GM10847 (cell line): ENCODE results near the gene RALGPS1.

Source experiments
- POLR2A ChIP-seq: IDR thresholded peaks from 2 replicates; pipeline ENCODE4 v1.6.1; 2011; ENCODE audit not compliant: insufficient read length; ENCODE audit errors: extremely low read depth

RALGPS1 gene

DNA sequence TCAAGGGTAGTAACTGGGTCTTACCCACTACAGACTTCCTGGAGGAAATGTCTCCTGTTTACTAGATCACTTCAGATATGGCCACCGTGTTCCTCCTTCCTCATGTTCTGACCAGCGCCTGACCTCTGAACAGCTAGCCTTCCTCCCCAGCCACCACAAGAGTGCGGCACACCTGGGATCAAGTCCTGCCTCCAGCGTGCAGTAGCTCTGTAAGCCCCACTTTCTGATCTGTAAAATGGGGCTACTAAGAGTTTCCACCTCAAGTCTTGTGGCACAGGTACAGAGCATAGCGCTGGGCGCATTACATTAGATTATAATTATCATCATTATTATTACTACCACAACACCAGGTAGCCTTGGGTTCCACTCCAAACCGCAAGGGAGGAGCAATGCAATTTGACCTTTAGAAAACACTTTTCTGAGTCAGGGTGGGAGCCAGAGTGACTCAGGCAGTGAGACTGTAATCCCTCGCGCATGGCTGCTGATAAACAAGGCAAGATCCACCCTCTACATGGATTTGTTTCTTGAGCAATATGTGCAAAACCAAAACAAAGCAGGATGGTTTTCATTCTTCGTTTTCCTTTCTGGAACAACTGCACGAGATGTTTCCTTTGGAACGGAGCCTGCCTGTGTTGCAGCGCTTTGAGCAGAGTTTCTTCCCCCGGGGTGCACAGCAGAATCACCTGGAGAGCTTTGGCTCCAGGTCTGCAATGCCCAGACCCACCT lies 272.8 kb downstream of the RALGPS1 start:
- TF ChIP-seq POLR2A = no peak

DNA sequence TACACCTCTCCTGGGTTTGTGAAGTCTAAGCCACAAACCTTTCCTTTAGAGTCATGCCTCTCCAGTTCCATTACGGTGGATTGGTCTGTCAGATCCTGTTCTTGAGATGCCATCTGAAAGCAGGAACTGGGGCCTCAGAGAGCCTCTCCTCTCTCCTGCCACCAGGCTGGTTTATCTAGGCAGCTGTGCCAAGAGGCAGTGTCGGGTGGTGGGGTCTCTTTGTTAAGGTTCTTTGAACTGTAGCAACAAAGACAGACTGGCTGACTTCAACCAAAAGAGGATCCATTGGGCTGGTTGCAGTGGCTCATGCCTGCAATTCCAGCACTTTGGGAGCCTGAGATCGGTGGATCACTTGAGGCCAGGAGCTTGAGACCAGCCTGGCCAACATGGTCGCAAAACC lies 273.8 kb downstream of the RALGPS1 start:
- no peak for TF ChIP-seq POLR2A

DNA sequence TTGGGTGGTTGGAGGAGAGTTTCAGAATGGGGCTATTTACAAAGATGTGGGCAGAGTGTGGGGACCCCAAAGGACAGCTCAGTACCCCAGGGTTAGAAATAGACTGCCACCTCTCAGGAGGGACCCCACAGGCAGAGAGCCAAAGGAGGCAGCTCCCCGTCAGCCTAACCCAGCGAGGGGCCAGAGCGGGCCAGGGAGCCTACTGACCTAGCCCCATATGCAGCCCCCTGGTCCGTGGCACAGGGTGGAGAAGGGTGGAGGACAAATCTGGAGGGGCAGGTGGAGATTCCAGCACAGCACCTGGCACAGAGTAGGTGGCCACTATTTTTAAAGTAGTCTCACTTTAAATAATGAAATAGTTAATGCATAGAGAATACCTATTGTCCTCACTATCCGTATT lies 275.0 kb downstream of the RALGPS1 start:
- no peak for TF ChIP-seq POLR2A

DNA sequence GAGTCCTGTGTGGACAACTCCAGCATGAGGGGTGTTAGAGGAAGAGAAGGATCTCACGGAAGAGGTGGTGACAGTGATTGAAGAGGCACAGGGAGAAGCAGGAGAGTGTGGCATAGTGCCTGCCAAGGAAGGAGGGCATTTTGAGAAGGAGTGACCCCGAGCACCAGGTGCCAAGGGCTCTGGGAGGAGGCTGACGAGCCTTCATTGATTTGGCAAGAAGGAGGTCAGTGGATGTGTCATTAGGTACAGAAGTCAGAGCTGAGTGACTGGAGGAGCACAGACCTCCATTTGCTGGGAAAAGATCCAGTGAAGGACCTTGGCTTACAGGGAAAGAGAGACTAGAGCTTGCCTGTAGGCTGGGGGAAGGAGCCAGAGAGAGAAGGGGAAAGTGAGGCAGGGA lies 278.2 kb downstream of the RALGPS1 start:
- TF ChIP-seq POLR2A = no peak

DNA sequence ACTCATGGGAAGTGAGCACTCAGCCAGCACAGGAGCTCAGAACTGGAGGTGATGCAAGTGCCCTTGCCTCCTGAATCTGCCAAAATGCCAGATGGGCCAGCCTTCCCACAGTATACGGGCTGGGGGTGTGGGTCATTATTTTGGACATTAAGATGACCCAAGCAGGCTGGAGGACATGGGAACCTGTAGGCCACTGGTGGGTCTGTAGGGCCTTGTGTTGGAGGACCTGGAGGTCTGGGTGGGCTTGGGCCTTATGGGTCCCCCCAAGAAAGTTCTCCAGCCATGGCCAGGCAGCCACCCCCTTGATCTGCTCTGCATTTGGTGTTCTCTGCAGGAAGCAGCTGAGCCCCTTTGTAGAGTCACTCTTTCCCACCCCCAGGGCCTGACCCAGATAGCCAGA lies 278.9 kb downstream of the RALGPS1 start:
- no peak for TF ChIP-seq POLR2A

DNA sequence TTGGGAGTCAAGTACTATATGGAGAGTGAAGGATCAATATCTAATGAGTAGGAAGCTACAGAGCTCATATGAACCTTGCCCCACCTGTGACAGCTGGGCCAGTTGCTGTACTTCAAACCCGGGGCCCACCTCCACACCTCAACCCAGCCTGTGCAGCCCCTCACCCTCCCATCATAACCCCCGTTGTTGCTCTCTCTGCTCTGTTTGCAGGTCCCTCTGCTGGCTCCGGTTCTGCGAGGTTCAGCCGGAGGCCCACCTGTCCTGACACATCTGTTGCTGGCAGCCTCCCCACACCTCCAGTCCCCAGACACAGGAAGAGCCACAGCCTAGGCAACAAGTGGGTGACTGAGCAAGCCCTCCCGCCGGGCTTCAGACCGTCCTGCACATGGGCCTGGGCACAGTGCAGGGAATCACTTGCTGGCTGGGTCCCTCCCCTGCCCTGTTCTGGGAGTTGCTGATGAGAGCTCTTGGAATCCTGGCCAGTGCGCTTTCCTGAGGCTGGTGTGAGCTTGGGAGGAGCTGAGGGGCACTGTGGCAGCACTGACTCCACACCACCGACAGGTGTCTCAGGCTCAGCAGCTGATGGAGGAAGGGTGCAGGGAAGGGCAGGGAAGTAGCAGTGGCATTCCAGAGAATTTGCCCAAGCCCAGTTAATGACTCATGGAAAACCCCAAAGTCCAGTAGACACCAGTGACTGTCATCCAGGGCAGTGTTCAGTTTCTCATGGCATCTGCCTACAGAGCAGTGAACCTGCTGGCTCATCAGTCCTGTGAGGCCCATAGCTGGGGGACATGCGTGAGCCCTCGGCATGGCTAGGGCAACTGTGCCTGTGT lies 280.5 kb downstream of the RALGPS1 start:
- TF ChIP-seq POLR2A = no peak

DNA sequence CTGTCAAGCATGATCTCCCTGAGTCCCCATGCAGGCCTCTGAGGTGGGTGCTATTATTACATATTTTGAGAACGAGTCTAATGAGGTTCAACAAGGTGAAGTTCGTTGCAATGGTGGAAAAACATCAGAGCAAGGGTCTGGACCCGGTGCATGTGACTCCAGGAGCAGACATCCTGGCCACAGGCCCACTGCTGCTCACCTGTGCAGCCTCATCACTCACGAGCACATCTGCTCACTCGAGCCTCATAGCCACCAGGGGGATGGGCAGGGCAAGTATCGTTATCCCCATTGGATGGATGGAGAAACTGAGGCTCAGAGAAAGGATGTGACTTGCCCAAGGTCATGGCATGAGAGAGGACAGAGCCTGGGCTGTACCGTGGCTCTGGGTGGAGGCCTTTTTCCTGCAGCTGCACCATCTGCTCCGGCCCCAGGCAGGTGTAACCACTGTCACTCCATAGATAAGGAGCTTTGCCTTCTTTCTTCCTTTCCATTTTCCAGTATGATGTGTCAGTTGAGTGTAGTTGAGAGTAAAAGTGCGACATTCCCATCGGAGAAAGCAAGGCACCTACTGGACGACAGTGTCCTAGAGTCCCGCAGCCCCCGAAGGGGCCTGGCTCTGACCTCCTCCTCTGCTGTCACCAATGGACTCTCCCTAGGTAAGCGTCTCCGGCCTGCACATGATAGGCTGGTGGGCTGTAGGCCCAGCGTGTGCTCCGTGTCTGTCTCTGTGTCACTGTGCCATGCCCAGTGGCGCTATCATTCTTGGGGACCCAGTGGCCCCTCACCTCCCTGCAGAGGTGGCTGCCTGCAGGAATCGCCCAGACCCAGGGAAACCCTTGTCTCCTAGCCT lies 281.6 kb downstream of the RALGPS1 start:
- TF ChIP-seq POLR2A = no peak

DNA sequence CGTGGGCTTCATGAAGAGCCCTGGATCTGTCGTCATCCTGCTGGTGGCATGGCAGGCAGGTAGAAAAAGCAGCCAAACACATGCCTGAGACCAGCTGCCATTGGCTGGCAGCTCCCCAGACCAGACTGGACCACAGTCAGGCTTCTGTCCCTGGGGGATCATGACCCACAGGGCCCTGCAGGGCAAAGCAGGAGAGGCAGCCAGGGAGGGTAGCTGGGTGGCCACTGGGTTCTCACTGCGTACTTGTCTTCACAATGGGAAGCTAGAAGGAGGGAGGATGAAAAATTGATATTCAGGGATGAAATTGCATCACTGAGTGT lies 282.2 kb downstream of the RALGPS1 start:
- no peak for TF ChIP-seq POLR2A

DNA sequence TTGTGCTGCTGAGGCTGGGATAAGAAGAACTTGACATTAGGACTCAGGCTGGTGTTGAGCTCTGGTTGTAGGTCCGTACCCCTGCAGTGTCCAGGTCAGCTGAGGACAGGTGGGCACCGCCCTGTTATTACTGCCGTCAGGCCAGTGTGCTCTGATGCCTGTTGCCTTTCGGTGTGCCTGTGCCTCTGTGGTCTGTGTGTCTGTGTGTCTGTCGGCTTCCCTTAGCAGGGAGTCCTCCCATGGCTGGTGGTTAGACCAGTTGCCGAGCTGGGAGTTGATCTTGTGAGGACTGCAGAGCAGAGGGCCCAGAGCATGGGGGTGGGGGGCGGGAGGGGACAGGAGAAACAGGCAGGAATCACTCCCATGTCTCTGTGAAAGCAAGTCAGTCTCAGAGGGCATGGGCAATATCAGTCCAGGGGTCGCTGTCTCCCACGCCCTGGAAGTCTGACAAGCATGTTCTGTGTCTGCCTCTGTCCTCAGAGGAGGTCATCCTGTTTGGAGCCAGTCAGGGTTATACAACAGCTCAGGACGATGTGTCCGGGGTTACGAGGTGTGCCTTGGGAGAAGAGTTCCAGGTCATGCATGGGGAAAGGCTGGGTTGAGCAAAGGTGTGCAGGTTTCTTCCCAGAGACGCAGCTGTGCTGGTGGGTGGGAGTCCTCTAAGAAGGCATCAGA lies 282.7 kb downstream of the RALGPS1 start:
- no peak for TF ChIP-seq POLR2A

DNA sequence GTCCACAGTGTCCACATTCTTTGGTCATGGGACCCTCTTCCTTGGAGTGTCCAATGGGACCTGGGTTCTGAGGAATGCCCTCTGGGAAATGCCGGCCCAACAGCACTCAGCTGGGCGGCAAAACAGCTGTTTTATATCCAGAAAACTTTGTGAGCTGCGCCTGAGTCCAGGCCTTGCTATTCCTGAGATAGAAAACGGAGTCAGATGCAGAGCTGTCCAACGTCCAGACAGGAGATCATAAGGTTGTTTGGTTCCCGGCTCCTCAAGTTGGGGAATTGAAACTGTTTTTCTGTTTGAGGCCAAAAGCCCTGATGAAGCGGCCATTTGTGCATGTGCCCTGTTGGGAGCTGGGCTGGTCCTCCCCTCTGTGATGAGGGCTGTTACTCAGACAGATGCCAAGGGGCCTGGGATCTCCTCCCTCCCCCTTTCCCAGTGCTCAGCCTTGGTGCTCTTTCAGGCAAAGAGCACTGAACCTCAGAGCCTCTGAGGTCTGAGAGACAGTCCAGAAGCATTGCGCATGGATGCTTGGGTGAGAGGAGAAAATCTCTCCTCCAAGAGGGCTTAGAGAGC lies 283.4 kb downstream of the RALGPS1 start:
- TF ChIP-seq POLR2A = no peak

DNA sequence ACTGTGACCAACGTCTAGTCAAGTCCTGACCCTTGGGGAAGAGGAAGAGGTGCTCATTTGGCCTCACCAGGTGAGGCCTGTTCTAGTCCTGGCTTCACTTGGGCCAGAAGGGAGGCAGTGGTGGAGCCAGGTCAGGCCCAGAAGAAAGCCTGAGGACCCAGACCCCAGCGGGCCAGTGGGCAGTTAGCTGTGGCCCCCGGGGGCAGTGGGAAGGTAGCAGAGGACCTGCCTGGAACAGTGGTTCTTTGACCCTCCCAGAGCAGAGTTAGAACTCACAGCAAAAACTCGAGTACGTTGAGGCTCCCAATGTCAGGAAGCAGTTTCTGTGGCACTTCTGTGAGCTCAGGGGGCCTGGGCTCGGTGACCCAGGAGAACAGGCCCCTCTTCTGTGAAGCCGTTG lies 284.0 kb downstream of the RALGPS1 start:
- no peak for TF ChIP-seq POLR2A

DNA sequence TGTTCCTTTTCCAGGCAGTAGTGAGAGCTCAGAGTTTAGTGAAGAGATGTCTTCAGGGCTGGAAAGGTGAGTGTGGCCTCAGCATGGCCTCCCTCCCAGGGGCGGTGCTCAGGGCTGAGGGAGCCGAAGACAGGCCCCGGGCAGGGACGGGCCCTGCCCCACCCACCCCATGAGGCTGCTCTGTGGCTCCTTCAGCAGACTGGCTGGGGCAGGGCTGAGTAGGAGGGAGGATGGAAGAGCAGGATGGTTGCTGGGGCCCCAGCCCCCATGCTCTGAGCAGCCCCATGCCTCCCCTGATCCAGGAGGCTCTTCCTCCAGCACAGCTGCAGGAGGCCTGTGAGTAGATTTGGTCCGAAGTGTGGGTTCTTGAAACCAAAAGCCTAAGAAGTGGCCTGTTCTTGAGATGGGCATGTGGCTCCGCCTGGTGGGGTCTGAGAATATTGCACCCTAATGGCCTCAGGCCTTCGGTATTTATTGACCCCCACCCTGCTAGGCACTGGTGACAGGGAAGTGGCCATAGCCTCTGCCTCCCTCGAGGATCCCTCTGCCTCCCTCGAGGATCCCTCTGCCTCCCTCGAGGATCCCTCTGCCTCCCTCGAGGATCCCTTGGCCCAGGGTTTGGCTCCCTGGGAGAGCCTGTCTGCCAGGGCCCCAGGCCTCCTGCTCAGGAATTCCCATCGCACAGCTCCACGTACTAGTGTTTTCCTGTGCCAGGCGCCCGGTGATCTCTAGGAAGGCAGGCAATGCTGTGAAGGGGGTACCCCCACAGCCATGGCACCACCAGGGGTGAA lies 284.6 kb downstream of the RALGPS1 start:
- no peak for TF ChIP-seq POLR2A

DNA sequence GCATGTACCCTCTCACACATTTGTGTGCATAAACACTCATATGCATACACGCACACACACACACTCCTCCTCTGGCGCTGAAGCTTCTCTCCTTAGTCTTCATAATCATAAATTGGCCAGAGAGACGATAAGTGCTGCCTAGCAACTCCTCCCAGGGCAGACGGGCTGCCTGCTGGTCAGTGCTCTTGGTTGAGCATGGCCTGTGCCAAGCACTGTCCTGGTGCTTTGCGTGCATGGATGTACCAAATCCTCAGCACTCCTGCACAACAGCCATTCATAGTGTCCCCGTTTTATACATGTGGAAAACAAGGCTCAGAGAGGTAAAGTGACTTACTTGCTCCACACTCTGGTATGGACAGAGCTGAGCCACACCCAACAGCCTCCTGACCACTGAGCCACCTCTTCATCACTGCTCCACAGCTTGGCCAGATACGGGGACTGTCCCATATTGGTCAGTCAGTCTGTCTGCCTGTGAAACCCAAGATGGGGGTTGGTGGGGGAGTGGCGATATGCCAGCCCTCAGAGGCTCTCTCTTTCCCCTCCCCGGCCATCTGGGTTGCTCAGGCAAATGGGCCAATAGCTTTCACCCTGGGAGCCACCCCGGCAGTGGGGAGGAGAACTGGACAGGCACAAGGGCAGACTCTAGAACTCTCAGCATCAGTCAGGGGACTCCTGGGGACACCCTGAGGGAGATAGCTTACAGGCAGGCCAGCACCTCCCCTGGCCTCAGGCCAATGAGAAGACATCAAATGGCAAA lies 285.7 kb downstream of the RALGPS1 start:
- no peak for TF ChIP-seq POLR2A
